HEK293T (cell line): ENCODE results near the gene CLCN4.

Source experiments
- ARNT ChIP-seq: fragments of 450-650 bp; IDR thresholded peaks from 2 replicates; pipeline ENCODE4 v1.6.1; 2017; ENCODE audit warnings: mild to moderate bottlenecking
- CTBP1 ChIP-seq: fragments of 450-650 bp; IDR thresholded peaks from 2 replicates; pipeline ENCODE4 v1.6.1; 2016; ENCODE audit warnings: borderline replicate concordance
- FOXA1 ChIP-seq: fragments of 450-650 bp; IDR thresholded peaks from 2 replicates; pipeline ENCODE4 v1.6.1; 2016; ENCODE audit warnings: mild to moderate bottlenecking
- FOXK2 ChIP-seq: fragments of 450-650 bp; IDR thresholded peaks from 2 replicates; pipeline ENCODE4 v1.6.1; 2016; ENCODE audit warnings: mild to moderate bottlenecking
- HDGF ChIP-seq: fragments of 450-650 bp; IDR thresholded peaks from 2 replicates; pipeline ENCODE4 v1.6.1; 2017; ENCODE audit warnings: antibody characterized with exemption, borderline replicate concordance
- L3MBTL2 ChIP-seq: fragments of 450-650 bp; conservative IDR thresholded peaks from 2 replicates; pipeline ENCODE4 v1.6.1; 2016; ENCODE audit warnings: mild to moderate bottlenecking
- NFRKB ChIP-seq: fragments of 450-650 bp; IDR thresholded peaks from 2 replicates; pipeline ENCODE4 v1.6.1; 2016; ENCODE audit warnings: mild to moderate bottlenecking, moderate library complexity
- SP1 ChIP-seq: fragments of 450-650 bp; IDR thresholded peaks from 2 replicates; pipeline ENCODE4 v1.6.1; 2017
- TARDBP ChIP-seq: fragments of 450-650 bp; IDR thresholded peaks from 2 replicates; pipeline ENCODE4 v1.6.1; 2016
- TF ChIP-seq, protein P1 (sequence below): fragments of 450-650 bp; IDR thresholded peaks from 2 replicates; pipeline ENCODE4 v1.6.1; 2016

- TF ChIP-seq CTBP1 (no peak), FOXA1 (no peak), HDGF (no peak), SP1 (no peak), ARNT (no peak), FOXK2 (no peak), L3MBTL2 (no peak), TARDBP (no peak), NFRKB (no peak)
- TF ChIP-seq, protein P1, sequence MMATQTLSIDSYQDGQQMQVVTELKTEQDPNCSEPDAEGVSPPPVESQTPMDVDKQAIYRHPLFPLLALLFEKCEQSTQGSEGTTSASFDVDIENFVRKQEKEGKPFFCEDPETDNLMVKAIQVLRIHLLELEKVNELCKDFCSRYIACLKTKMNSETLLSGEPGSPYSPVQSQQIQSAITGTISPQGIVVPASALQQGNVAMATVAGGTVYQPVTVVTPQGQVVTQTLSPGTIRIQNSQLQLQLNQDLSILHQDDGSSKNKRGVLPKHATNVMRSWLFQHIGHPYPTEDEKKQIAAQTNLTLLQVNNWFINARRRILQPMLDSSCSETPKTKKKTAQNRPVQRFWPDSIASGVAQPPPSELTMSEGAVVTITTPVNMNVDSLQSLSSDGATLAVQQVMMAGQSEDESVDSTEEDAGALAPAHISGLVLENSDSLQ: no peak
These were observed 768 bp downstream of the CLCN4 start for GRCh38 chrX:10157543-10157942.
